Astrocyte of the spinal cord (primary cell): Measurements from ENCODE around the gene DLEC1.

Source experiments
- DNase-seq: peaks from one replicate; pipeline ENCODE4 v3.0.0; 2011; ENCODE audit warnings: low read depth, low spot score
- H3K4me3 ChIP-seq: 2 replicates; pipeline ENCODE4 v1.5.1; 2011; ENCODE audit warnings: low read depth, mild to moderate bottlenecking, low read length, moderate library complexity
- in situ Hi-C: cut with HindIII; loops from 2 replicates; pipeline ENCODE4 v1.10.0; 2017; ENCODE audit warnings: low sequenced_read_pairs
- TF ChIP-seq, protein P1 (sequence below): IDR thresholded peaks from 2 replicates; pipeline ENCODE4 v1.5.1; 2012; ENCODE audit warnings: low read depth, mild to moderate bottlenecking, low read length, inconsistent platforms

Gene DLEC1

GRCh38 chr3:38142959-38143358 lies 104.0 kb downstream of the DLEC1 start:
- in situ Hi-C loops = no loop called here
- DNase-seq = no peak
- TF ChIP-seq, protein P1, sequence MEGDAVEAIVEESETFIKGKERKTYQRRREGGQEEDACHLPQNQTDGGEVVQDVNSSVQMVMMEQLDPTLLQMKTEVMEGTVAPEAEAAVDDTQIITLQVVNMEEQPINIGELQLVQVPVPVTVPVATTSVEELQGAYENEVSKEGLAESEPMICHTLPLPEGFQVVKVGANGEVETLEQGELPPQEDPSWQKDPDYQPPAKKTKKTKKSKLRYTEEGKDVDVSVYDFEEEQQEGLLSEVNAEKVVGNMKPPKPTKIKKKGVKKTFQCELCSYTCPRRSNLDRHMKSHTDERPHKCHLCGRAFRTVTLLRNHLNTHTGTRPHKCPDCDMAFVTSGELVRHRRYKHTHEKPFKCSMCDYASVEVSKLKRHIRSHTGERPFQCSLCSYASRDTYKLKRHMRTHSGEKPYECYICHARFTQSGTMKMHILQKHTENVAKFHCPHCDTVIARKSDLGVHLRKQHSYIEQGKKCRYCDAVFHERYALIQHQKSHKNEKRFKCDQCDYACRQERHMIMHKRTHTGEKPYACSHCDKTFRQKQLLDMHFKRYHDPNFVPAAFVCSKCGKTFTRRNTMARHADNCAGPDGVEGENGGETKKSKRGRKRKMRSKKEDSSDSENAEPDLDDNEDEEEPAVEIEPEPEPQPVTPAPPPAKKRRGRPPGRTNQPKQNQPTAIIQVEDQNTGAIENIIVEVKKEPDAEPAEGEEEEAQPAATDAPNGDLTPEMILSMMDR = no peak
- H3K4me3 ChIP-seq = no peak overlapping the region

- in situ Hi-C loops = no loop called here
- no peak overlapping the region for H3K4me3 ChIP-seq
- TF ChIP-seq, protein P1 = no peak
- no peak for DNase-seq
Observed at GRCh38 chr3:38143511-38143910, 104.5 kb downstream of the DLEC1 start.

DNA sequence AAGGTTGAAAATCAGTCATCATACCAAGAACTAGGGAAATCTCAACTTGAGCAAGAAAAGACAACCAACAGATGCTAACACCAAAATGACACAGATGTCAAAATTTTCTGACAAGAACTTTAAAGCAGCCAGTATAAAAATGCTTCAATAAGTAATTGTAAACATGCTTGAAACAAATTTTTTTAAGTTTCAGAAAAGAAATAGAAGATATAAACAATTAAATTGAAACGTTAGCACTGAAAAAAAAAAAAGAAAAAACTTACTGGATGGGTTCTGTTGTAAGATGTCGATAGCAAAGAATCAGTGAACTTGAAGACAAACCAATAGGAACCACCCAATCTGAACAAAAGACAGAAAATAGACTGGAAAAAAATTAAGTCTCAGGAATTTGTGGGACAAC lies 107.5 kb downstream of the DLEC1 start:
- TF ChIP-seq, protein P1 = no peak
- no peak overlapping the region for H3K4me3 ChIP-seq
- DNase-seq = no peak
- in situ Hi-C loops = no loop called here

DNA sequence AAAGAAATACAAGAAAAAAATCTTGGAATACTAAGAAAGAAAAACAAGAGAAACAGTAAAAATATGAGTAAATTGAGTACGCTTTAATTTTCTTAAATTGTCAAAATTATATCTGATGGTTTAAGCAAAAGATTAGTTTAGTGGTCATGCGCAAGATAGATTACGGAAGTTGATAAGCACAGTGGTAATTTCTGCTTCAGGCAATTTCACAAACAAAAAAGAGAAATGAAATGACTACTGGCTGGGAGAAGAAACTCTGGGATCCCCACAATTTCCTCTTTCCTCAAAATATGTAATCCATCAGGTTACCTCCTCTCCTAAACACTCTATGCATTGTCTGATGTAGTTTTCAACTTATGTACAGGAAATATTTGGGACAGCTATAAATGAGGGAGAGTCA lies 108.4 kb downstream of the DLEC1 start:
- in situ Hi-C loops = no loop called here
- no peak for DNase-seq
- H3K4me3 ChIP-seq = no peak overlapping the region
- TF ChIP-seq, protein P1 = no peak

DNA sequence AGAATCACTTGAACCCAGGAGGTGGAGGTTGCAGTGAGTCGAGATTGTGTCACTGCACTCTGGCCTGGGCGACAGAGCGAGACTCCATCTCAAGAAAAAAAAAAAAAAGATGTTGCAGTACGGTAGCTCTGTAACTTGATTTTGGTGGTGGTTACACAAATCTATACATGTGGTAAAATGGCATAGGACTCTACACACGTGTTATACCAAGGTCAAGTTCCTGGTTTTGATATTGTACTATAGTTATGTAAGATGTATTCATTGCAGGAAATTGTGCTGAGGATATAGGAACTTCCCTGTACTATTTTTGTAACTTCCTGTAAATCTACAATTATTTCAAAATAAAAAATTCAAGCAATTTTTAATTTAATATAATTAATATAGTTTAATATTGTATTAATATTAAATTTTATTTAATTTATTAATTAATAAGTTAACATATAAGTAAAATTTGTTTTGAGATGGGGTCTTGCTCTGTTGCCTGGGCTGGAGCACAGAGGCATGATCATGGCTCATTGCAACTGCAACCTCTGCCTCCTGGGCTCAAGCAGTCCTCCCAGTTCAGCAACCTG lies 109.4 kb downstream of the DLEC1 start:
- no peak for DNase-seq
- no peak overlapping the region for H3K4me3 ChIP-seq
- TF ChIP-seq, protein P1 = no peak
- in situ Hi-C loops = no loop called here

DNA sequence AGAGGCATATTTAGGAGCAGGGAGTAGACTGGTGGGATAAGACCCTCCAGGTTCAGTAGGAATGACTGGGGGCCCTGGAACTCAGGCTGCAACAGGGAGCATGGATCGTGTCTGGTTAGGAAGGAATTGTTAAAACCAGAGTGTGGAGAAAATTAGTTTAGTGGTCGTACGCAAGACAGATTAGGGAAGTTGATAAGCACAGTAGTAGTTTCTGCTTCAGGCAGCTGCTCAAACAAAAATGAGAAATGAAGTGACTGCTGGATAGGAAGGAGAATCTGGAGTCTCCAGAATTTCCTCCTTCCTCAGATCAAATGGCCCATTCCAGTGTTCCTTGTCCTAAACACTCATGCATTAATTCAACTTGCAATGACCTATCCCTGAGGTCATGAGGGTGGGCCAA lies 110.7 kb downstream of the DLEC1 start:
- TF ChIP-seq, protein P1 = no peak
- in situ Hi-C loops = no loop called here
- no peak for DNase-seq
- H3K4me3 ChIP-seq = no peak overlapping the region
